Stimulated activated CD8-positive, alpha-beta memory T cell treated with anti-CD3 and anti-CD28 coated beads, Interleukin-15, amount 100 ng/mL, for 4 hours (primary cell): ENCODE results near the gene SDK2.
"Not testable (repeated sequence)": the region's sequence is repeated elsewhere in the genome, so short reads cannot be mapped to it uniquely, and the experiment has no call there.

ENCODE experiments used
- DNase-seq, 2 donors: peaks; one replicate each; pipeline ENCODE4 v3.0.0-alpha.2; 2020; ENCODE audit warnings: low read depth in 2 of 2

Gene SDK2

GRCh38 chr17:73348018-73348828 is 296.0 kb downstream of the SDK2 start:
- DNase-seq = no peak

- no peak for DNase-seq
Observed at GRCh38 chr17:73347351-73347750, 296.9 kb downstream of the SDK2 start.

GRCh38 chr17:73346501-73347162 is 297.6 kb downstream of the SDK2 start:
- DNase-seq = no peak

- no peak for DNase-seq
Observed at GRCh38 chr17:73343739-73344454, 300.3 kb downstream of the SDK2 start.

- DNase-seq = no peak
Observed at GRCh38 chr17:73343168-73343634, 301.0 kb downstream of the SDK2 start.

GRCh38 chr17:73342541-73343167 is 301.6 kb downstream of the SDK2 start:
- no peak for DNase-seq

GRCh38 chr17:73342050-73342522 is 302.2 kb downstream of the SDK2 start:
- no peak for DNase-seq

GRCh38 chr17:73341350-73342049 is 302.7 kb downstream of the SDK2 start:
- no peak for DNase-seq

- DNase-seq = no peak
Observed at GRCh38 chr17:73340093-73340596, 304.1 kb downstream of the SDK2 start.

GRCh38 chr17:73338566-73339197 is 305.6 kb downstream of the SDK2 start:
- no peak for DNase-seq

- DNase-seq = no peak
Observed at GRCh38 chr17:73338050-73338521, 306.2 kb downstream of the SDK2 start.

- no peak for DNase-seq
Observed at GRCh38 chr17:73337330-73337710, 306.9 kb downstream of the SDK2 start.

- DNase-seq = no peak
Observed at GRCh38 chr17:73336408-73337329, 307.6 kb downstream of the SDK2 start.

- DNase-seq = no peak
Observed at GRCh38 chr17:73335591-73336407, 308.4 kb downstream of the SDK2 start.

GRCh38 chr17:73334771-73335513 is 309.3 kb downstream of the SDK2 start:
- DNase-seq = no peak

GRCh38 chr17:73333445-73333844 is 310.8 kb downstream of the SDK2 start:
- not testable (repeated sequence) for DNase-seq

GRCh38 chr17:73331060-73331459 is 313.2 kb downstream of the SDK2 start:
- no peak for DNase-seq

GRCh38 chr17:73327676-73328075 is 316.6 kb downstream of the SDK2 start:
- no peak for DNase-seq
